ENCODE results near the gene TYRP1.

- TF ChIP-seq EP300 (IDR thresholded peaks at IDR 0.05) (no peak), POLR2A (IDR thresholded peaks at IDR 0.05) (no peak)
- TF ChIP-seq, protein P1, sequence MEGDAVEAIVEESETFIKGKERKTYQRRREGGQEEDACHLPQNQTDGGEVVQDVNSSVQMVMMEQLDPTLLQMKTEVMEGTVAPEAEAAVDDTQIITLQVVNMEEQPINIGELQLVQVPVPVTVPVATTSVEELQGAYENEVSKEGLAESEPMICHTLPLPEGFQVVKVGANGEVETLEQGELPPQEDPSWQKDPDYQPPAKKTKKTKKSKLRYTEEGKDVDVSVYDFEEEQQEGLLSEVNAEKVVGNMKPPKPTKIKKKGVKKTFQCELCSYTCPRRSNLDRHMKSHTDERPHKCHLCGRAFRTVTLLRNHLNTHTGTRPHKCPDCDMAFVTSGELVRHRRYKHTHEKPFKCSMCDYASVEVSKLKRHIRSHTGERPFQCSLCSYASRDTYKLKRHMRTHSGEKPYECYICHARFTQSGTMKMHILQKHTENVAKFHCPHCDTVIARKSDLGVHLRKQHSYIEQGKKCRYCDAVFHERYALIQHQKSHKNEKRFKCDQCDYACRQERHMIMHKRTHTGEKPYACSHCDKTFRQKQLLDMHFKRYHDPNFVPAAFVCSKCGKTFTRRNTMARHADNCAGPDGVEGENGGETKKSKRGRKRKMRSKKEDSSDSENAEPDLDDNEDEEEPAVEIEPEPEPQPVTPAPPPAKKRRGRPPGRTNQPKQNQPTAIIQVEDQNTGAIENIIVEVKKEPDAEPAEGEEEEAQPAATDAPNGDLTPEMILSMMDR (IDR thresholded peaks at IDR 0.05): no peak
These were observed 54.8 kb downstream of the TYRP1 start for GRCh38 chr9:12748016-12748415.

All from ovary (tissue), 3 donors.